Panc1 (cell line): ENCODE data around the gene RNF135. TPM values are rescaled to one million over a fixed set of nuclear protein-coding genes. Genes with fewer than 3 reads are reported as not detected.

Source experiments
- ATAC-seq: fragments of 200-7000 bp; cut with Tn5 transposase; 2 replicates; pipeline ENCODE4 v1.9.1; 2020; ENCODE audit warnings: mild to moderate bottlenecking, moderate library complexity
- Bru-seq: library from RNA; stranded (reverse); fragments of 400-500 nt; gene quantifications from one replicate; lab custom pipeline; 2021; lab: Mats Ljungman, UMichigan
- BruChase-seq, 2 experiments: library from RNA; stranded (reverse); fragments of 400-500 nt; gene quantifications; one replicate each; lab custom pipeline; 2021; lab: Mats Ljungman, UMichigan
- BruUV-seq: library from RNA; stranded (reverse); fragments of 400-500 nt; replicated peaks from 2 replicates; lab custom pipeline; 2021; lab: Mats Ljungman, UMichigan
- CTCF ChIA-PET: fragments of 300-600 bp; sonication (Branson Sonifier 250); formaldehyde crosslinking; loops from one replicate; lab custom pipeline; 2022; ENCODE audit warnings: antibody characterized with exemption; lab: Charles Lee
- POLR2A ChIA-PET: fragments of 300-600 bp; sonication (Branson Sonifier 250); formaldehyde crosslinking; loops from one replicate; lab custom pipeline; 2022; ENCODE audit warnings: antibody characterized with exemption; lab: Charles Lee
- DNase-seq: peaks from one replicate; pipeline ENCODE4 v3.0.0-alpha.2; 2010; ENCODE audit warnings: low read depth, low spot score
- H3K27ac ChIP-seq: 2 replicates; pipeline ENCODE4 v1.5.1; 2011; ENCODE audit warnings: mild to moderate bottlenecking, low read length, inconsistent platforms
- H3K27me3 ChIP-seq: fragments of 200-500 bp; sonication (Bioruptor generic); 2 replicates; pipeline ENCODE4 v1.6.0; 2014; ENCODE audit warnings: low read length, inconsistent platforms; ENCODE audit not compliant: control insufficient read depth, insufficient read depth
- H3K36me3 ChIP-seq: fragments of 200-500 bp; sonication (Bioruptor generic); 2 replicates; pipeline ENCODE4 v1.5.1; 2014; ENCODE audit warnings: inconsistent platforms, mild to moderate bottlenecking, low read length, moderate library complexity; ENCODE audit not compliant: control insufficient read depth, insufficient read depth
- H3K4me1 ChIP-seq: 2 replicates; pipeline ENCODE4 v1.5.1; 2011; ENCODE audit warnings: inconsistent platforms, mild to moderate bottlenecking, low read length, moderate library complexity; ENCODE audit not compliant: control insufficient read depth, insufficient read depth
- H3K4me3 ChIP-seq, 2 experiments: 2 replicates each; pipeline ENCODE4 v1.5.1; 2011 to 2012; ENCODE audit warnings: low read depth in 2 of 2, low read length in 2 of 2, mild to moderate bottlenecking in 2 of 2, inconsistent platforms in 1 of 2, moderate library complexity in 1 of 2
- H3K9me3 ChIP-seq: fragments of 200-500 bp; sonication (Bioruptor generic); 2 replicates; pipeline ENCODE4 v1.5.1; 2014; ENCODE audit warnings: low read depth, mild to moderate bottlenecking, inconsistent platforms, low read length, moderate library complexity; ENCODE audit not compliant: control insufficient read depth, insufficient read depth
- CTCF ChIP-seq: fragments of 450-650 bp; IDR thresholded peaks from 2 replicates; pipeline ENCODE4 v1.5.1; 2017; ENCODE audit warnings: mild to moderate bottlenecking
- POLR2AphosphoS5 ChIP-seq: IDR thresholded peaks from 2 replicates; pipeline ENCODE4 v1.6.1; 2012; ENCODE audit warnings: mild to moderate bottlenecking, low read depth, low read length, moderate library complexity
- SIN3A ChIP-seq: IDR thresholded peaks from 2 replicates; pipeline ENCODE4 v1.6.1; 2012; ENCODE audit warnings: low read depth, mild to moderate bottlenecking, low read length, moderate library complexity, borderline replicate concordance; ENCODE audit not compliant: insufficient read depth
- TCF7L2 ChIP-seq: IDR thresholded peaks from 2 replicates; pipeline ENCODE4 v1.6.1; 2011; ENCODE audit warnings: mild to moderate bottlenecking, low read depth, low read length, inconsistent platforms
- in situ Hi-C: cut with HindIII; loops from 2 replicates; pipeline ENCODE4 v1.10.0; 2016; ENCODE audit warnings: low sequenced_read_pairs, low pct_unique_long_range_greater_than_20kb
- intact Hi-C: fragments of 100-400 bp; cut with micrococcal nuclease; formaldehyde crosslinking; loops from one replicate; pipeline ENCODE4 v1.10.0; 2022; ENCODE audit not compliant: unreplicated experiment
- long read RNA-seq: library from polyadenylated mRNA; unstranded; transcript quantifications from one replicate; pipeline ENCODE4 v2.0.0, GENCODE V29; 2021; ENCODE audit not compliant: unreplicated experiment
- polyA plus RNA-seq: library from polyadenylated mRNA; unstranded; fragments of >200 nt; gene quantifications from one replicate; pipeline ENCODE4 v1.2.1, GENCODE V29; 2012; ENCODE audit warnings: missing spikeins; ENCODE audit not compliant: insufficient read length
- total RNA-seq: library from RNA; stranded (reverse); gene quantifications from one replicate; pipeline ENCODE4 v1.2.1, GENCODE V29; 2021; ENCODE audit not compliant: unreplicated experiment
- TF ChIP-seq, protein P1 (sequence below), 2 experiments: IDR thresholded peaks; 2 replicates each; pipeline ENCODE4 v1.6.1; 2011 to 2012; ENCODE audit warnings: low read depth in 2 of 2, control low read depth in 1 of 2, low read length in 1 of 2, mild to moderate bottlenecking in 1 of 2, moderate library complexity in 1 of 2; ENCODE audit not compliant: insufficient read depth in 1 of 2

Gene RNF135
- 41.8 TPM for total RNA-seq
- polyA plus RNA-seq: 38.0 TPM
- Bru-seq, nascent RNA: percentile 79 among the genes with signal in this experiment
- percentile 88 among the genes with signal in this experiment for BruChase-seq, experiment 1, labeled RNA remaining after a 2-hour chase
- percentile 84 among the genes with signal in this experiment for BruChase-seq, experiment 2, labeled RNA remaining after a 6-hour chase
- long read RNA-seq, transcript RNF135-205 (6 exons, 2,098 nt): minor isoform, 5 of 125 reads
- long read RNA-seq, transcript RNF135-202 (5 exons, 2,892 nt): major isoform, 65 of 125 reads
- long read RNA-seq, transcript RNF135-201 (4 exons, 1,905 nt): minor isoform, 25 of 125 reads
- long read RNA-seq, partial matches to known transcripts: 7 of 125 reads
- long read RNA-seq, other reads (novel, unspliced or antisense): 22 of 125 reads

- H3K9me3 ChIP-seq: no peaks in the 10 kb centered on the region
- H3K4me3 ChIP-seq: peak within 1 kb of the TSS; percentile 62 to 97
- BruUV-seq: no TSS peak
- no peaks in the 10 kb centered on the region for H3K27me3 ChIP-seq
- peaks cover 14% of the 10 kb centered on the region; the same call in 1 of the 2 replicates for H3K4me1 ChIP-seq
- DNase-seq (no peak), ATAC-seq (peak; percentile 95)
- no peaks in the 10 kb centered on the region for H3K36me3 ChIP-seq
- POLR2A ChIA-PET: interaction anchor here (0.5 to 1.0 kb wide), 2 partner anchors 95 to 135 kb away, joined by 4 to 13 read pairs; no protein-coding TSS in a partner anchor
- intact Hi-C loops (loop anchor here (2.0 to 5.0 kb wide), 2 partner anchors 20 to 64 kb away; partner anchors contain the start of gene TEFM), in situ Hi-C loops (no loop called here)
- peak within 1 kb of the TSS; percentile 96 for H3K27ac ChIP-seq
- CTCF ChIA-PET: no interaction called here
- TF ChIP-seq TCF7L2 (no peak), POLR2AphosphoS5 (peak; percentile 97), SIN3A (peak; percentile 86; the same call in 1 of the 2 replicates)
- TF ChIP-seq, protein P1, sequence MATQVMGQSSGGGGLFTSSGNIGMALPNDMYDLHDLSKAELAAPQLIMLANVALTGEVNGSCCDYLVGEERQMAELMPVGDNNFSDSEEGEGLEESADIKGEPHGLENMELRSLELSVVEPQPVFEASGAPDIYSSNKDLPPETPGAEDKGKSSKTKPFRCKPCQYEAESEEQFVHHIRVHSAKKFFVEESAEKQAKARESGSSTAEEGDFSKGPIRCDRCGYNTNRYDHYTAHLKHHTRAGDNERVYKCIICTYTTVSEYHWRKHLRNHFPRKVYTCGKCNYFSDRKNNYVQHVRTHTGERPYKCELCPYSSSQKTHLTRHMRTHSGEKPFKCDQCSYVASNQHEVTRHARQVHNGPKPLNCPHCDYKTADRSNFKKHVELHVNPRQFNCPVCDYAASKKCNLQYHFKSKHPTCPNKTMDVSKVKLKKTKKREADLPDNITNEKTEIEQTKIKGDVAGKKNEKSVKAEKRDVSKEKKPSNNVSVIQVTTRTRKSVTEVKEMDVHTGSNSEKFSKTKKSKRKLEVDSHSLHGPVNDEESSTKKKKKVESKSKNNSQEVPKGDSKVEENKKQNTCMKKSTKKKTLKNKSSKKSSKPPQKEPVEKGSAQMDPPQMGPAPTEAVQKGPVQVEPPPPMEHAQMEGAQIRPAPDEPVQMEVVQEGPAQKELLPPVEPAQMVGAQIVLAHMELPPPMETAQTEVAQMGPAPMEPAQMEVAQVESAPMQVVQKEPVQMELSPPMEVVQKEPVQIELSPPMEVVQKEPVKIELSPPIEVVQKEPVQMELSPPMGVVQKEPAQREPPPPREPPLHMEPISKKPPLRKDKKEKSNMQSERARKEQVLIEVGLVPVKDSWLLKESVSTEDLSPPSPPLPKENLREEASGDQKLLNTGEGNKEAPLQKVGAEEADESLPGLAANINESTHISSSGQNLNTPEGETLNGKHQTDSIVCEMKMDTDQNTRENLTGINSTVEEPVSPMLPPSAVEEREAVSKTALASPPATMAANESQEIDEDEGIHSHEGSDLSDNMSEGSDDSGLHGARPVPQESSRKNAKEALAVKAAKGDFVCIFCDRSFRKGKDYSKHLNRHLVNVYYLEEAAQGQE (IDR thresholded peaks at IDR 0.05; ENCODE audit: insufficient read depth in 1 of 2, low read depth in 2 of 2, low read length in 1 of 2): no peak
These were observed at the start of gene RNF135 for GRCh38 chr17:30970831-30971567. Gene RNF135, plus strand, starts transcription at chr17:30971039. Its CDS starts 35 bp downstream, at chr17:30971074.

GRCh38 chr17:30921544-30922196, 49.2 kb upstream of the RNF135 start, which contains the start of gene ADAP2:
Gene ADAP2, plus strand, starts transcription at chr17:30921945. Its CDS starts 70 bp downstream, at chr17:30922015.
- Histone ChIP-seq H3K36me3 (no peaks in the 10 kb centered on the region), H3K27me3 (peaks cover 9% of the 10 kb centered on the region), H3K4me1 (peaks cover 5% of the 10 kb centered on the region; the same call in 1 of the 2 replicates), H3K27ac (no peak within 1 kb of the TSS), H3K9me3 (no peaks in the 10 kb centered on the region), H3K4me3 (peak within 1 kb of the TSS; percentile 43 to 53)
- in situ Hi-C loops: no loop called here
- TF ChIP-seq TCF7L2: no peak
- TF ChIP-seq CTCF: no peak
- TF ChIP-seq SIN3A: no peak
- TF ChIP-seq POLR2AphosphoS5: no peak
- TF ChIP-seq, protein P1 (IDR thresholded peaks at IDR 0.05; ENCODE audit: insufficient read depth in 1 of 2, low read depth in 2 of 2, low read length in 1 of 2): no peak
- ChIA-PET POLR2A (interaction anchor here (0.6 to 1.0 kb wide), 2 partner anchors 10 to 394 kb away, joined by 3 to 6 read pairs; no protein-coding TSS in a partner anchor), CTCF (no interaction called here)
- intact Hi-C loops: no loop called here
- ATAC-seq (peak; percentile 87), DNase-seq (no peak)
- BruUV-seq: no TSS peak
